Neural progenitor cell (in vitro differentiated cells): ENCODE data around the gene IQGAP3. TPM values are rescaled to one million over a fixed set of nuclear protein-coding genes. Genes with fewer than 3 reads are reported as not detected.

Experiments
- DNase-seq: peaks from one replicate; pipeline ENCODE4 v3.0.0-alpha.2; 2016; ENCODE audit warnings: low spot score
- H2AFZ ChIP-seq: fragments of 200-600 bp; sonication (generic); replicated peaks from 2 replicates; pipeline ENCODE4 v1.6.1; 2016; ENCODE audit warnings: antibody characterized with exemption
- H3F3A ChIP-seq: fragments of 200-600 bp; sonication (generic); 2 replicates; pipeline ENCODE4 v1.6.1; 2016; ENCODE audit warnings: antibody characterized with exemption, low read depth
- H3K27ac ChIP-seq: fragments of 200-600 bp; sonication (generic); 2 replicates; pipeline ENCODE4 v1.5.1; 2016; ENCODE audit warnings: mild to moderate bottlenecking
- H3K27me3 ChIP-seq: fragments of 200-600 bp; sonication (generic); 2 replicates; pipeline ENCODE4 v1.6.1; 2016; ENCODE audit warnings: mild to moderate bottlenecking, moderate library complexity
- H3K36me3 ChIP-seq: fragments of 200-600 bp; sonication (generic); 2 replicates; pipeline ENCODE4 v1.5.1; 2016
- H3K4me1 ChIP-seq: fragments of 200-600 bp; sonication (generic); 2 replicates; pipeline ENCODE4 v1.6.1; 2016; ENCODE audit warnings: mixed run types
- H3K4me2 ChIP-seq: fragments of 200-600 bp; sonication (generic); 2 replicates; pipeline ENCODE4 v1.6.1; 2016
- H3K4me3 ChIP-seq: fragments of 200-600 bp; sonication (generic); 2 replicates; pipeline ENCODE4 v1.5.1; 2016
- H3K79me2 ChIP-seq: fragments of 200-600 bp; sonication (generic); 2 replicates; pipeline ENCODE4 v1.6.1; 2016; ENCODE audit warnings: low read depth
- H3K9ac ChIP-seq: fragments of 200-600 bp; sonication (generic); 2 replicates; pipeline ENCODE4 v1.6.1; 2016
- H3K9me3 ChIP-seq: fragments of 200-600 bp; sonication (generic); 2 replicates; pipeline ENCODE4 v1.5.1; 2016; ENCODE audit warnings: low read depth
- H4K20me1 ChIP-seq: fragments of 200-600 bp; sonication (generic); 2 replicates; pipeline ENCODE4 v1.6.1; 2016; ENCODE audit warnings: low read depth
- H3K27ac Mint-ChIP-seq: 3 replicates; pipeline ENCODE4 v1.8.0; 2021; ENCODE audit warnings: mixed read lengths
- H3K27me3 Mint-ChIP-seq: 2 replicates; pipeline ENCODE4 v1.8.0; 2022; ENCODE audit warnings: low read depth, mild to moderate bottlenecking, inconsistent platforms, moderate library complexity, mixed read lengths; ENCODE audit not compliant: insufficient read depth
- H3K36me3 Mint-ChIP-seq: 3 replicates; pipeline ENCODE4 v1.8.0; 2021; ENCODE audit warnings: mixed read lengths
- H3K4me1 Mint-ChIP-seq: 3 replicates; pipeline ENCODE4 v1.8.0; 2021; ENCODE audit warnings: mixed read lengths
- H3K4me3 Mint-ChIP-seq: 3 replicates; pipeline ENCODE4 v1.8.0; 2021; ENCODE audit warnings: mild to moderate bottlenecking, moderate library complexity, mixed read lengths
- H3K9me3 Mint-ChIP-seq: 3 replicates; pipeline ENCODE4 v1.8.0; 2020; ENCODE audit warnings: mixed read lengths
- EZH2 ChIP-seq: fragments of 200-600 bp; sonication (generic); IDR thresholded peaks from 2 replicates; pipeline ENCODE4 v1.6.1; 2017; ENCODE audit warnings: antibody characterized with exemption, mild to moderate bottlenecking, moderate library complexity
- EZH2phosphoT487 ChIP-seq: fragments of 200-600 bp; sonication (generic); IDR thresholded peaks from 2 replicates; pipeline ENCODE4 v1.6.1; 2017; ENCODE audit warnings: antibody characterized with exemption
- total RNA-seq: library from RNA; depleted of rRNA; stranded (reverse); fragments of >200 nt; gene quantifications from 2 replicates; pipeline ENCODE4 v1.2.3, GENCODE V29; 2015; ENCODE audit warnings: low replicate concordance
- TF ChIP-seq, protein P1 (sequence below): fragments of 200-600 bp; sonication (generic); IDR thresholded peaks from 2 replicates; pipeline ENCODE4 v1.5.1; 2017; ENCODE audit warnings: antibody characterized with exemption, mild to moderate bottlenecking

IQGAP3 gene
- total RNA-seq, 1 donor from 2014 or later: 31.5 TPM

DNA sequence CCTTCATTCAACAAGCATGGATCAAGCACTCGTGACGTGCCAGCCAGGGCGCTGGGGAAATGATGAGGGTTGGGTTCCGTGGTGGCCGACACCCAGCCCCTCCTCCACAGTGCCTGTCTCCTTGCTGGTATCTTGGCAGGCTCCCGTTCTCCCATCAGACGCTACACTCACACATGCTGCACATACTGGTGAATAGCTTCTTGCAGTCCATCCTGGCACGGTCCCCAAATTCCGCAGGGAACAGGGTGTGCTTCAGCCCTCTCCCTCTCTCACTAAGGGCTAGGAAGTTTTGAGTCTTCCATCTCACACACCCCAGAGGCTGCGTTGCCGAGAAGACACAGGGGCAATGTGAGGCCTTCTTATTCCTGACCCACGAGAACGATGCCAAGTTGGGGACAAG lies 61.7 kb downstream of the IQGAP3 start:
- Histone ChIP-seq H3K4me1 (no peaks in the 10 kb centered on the region), H3K9ac (no peak overlapping the region), H3K4me2 (no peak overlapping the region), H3K36me3 (no peaks in the 10 kb centered on the region), H3K9me3 (no peaks in the 10 kb centered on the region), H3K27ac (no peak overlapping the region), H3F3A (no peaks in the 10 kb centered on the region), H2AFZ (no peak overlapping the region), H3K4me3 (no peak overlapping the region), H3K79me2 (no peaks in the 10 kb centered on the region), H4K20me1 (no peaks in the 10 kb centered on the region), H3K27me3 (no peaks in the 10 kb centered on the region)
- TF ChIP-seq EZH2 (no peak), EZH2phosphoT487 (no peak)
- TF ChIP-seq, protein P1, sequence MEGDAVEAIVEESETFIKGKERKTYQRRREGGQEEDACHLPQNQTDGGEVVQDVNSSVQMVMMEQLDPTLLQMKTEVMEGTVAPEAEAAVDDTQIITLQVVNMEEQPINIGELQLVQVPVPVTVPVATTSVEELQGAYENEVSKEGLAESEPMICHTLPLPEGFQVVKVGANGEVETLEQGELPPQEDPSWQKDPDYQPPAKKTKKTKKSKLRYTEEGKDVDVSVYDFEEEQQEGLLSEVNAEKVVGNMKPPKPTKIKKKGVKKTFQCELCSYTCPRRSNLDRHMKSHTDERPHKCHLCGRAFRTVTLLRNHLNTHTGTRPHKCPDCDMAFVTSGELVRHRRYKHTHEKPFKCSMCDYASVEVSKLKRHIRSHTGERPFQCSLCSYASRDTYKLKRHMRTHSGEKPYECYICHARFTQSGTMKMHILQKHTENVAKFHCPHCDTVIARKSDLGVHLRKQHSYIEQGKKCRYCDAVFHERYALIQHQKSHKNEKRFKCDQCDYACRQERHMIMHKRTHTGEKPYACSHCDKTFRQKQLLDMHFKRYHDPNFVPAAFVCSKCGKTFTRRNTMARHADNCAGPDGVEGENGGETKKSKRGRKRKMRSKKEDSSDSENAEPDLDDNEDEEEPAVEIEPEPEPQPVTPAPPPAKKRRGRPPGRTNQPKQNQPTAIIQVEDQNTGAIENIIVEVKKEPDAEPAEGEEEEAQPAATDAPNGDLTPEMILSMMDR: no peak
- Mint-ChIP-seq H3K4me3 (no peak overlapping the region), H3K4me1 (peaks cover 10% of the 10 kb centered on the region), H3K27ac (no peak overlapping the region), H3K27me3 (peaks cover 18% of the 10 kb centered on the region), H3K9me3 (no peaks in the 10 kb centered on the region), H3K36me3 (no peaks in the 10 kb centered on the region)
- DNase-seq: no peak

DNA sequence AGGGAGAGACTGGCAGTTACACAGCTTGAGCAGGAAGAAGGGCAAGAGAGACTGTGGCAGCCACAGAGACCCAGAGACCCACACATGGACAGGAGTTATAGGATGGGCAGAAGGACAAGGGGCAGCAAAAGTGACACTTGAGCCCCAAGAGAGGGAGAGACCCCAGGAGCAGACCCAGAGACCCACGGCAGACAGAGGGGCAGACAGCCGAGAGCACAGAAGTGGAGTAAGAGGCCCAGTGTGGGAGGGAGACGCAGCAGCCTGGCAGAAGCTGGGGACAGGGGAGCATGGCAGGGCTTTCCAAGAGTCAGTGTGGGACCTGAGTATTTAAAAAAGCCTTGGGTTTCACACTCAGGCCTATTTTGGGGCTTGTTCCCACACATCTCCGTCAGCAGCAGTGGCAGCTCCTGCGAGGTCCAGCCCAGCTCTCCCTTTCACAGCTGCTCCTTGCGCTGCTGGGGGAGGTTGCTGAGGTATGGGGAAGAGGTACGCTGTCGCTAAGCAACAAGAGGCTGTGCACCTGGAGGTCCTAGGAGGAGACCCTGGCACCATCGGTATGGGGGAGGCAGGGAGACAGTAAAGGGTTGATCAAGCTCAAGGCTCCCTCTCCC lies 62.8 kb downstream of the IQGAP3 start:
- no peak overlapping the region for H3K4me3 Mint-ChIP-seq
- no peaks in the 10 kb centered on the region for H3K36me3 Mint-ChIP-seq
- H3K27me3 ChIP-seq: no peaks in the 10 kb centered on the region
- peaks cover 5% of the 10 kb centered on the region for H3F3A ChIP-seq
- H3K4me1 Mint-ChIP-seq: peaks cover 18% of the 10 kb centered on the region
- H3K27ac ChIP-seq: no peak overlapping the region
- peaks cover 12% of the 10 kb centered on the region for H3K27me3 Mint-ChIP-seq
- no peaks in the 10 kb centered on the region for H3K9me3 ChIP-seq
- no peak for TF ChIP-seq EZH2phosphoT487
- TF ChIP-seq, protein P1: no peak
- TF ChIP-seq EZH2: no peak
- no peaks in the 10 kb centered on the region for H3K79me2 ChIP-seq
- H3K9ac ChIP-seq: no peak overlapping the region
- peaks cover 3% of the 10 kb centered on the region for H3K4me1 ChIP-seq
- H3K4me2 ChIP-seq: no peak overlapping the region
- DNase-seq: no peak
- H2AFZ ChIP-seq: no peak overlapping the region
- H3K9me3 Mint-ChIP-seq: no peaks in the 10 kb centered on the region
- peak overlapping the region; percentile 22 for H3K27ac Mint-ChIP-seq
- H3K4me3 ChIP-seq: no peak overlapping the region
- H3K36me3 ChIP-seq: no peaks in the 10 kb centered on the region
- H4K20me1 ChIP-seq: no peaks in the 10 kb centered on the region

DNA sequence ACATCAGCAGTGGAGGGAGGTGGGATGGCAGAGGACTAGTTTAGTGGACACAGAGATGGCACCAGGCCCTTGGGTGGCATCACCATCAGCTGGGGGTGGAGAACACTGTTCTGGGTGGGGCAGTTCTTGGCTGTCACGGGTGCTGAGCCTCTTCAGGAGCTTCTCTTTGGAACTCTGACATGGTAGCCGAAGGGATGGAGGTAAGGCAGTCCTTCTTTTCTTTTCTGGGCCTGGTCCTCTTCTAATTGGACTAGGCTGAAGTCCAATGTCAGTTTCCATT lies 63.5 kb downstream of the IQGAP3 start:
- no peak overlapping the region for H3K27ac Mint-ChIP-seq
- Histone ChIP-seq H3K9ac (no peak overlapping the region), H3K36me3 (no peaks in the 10 kb centered on the region), H3F3A (peaks cover 11% of the 10 kb centered on the region), H3K4me1 (peaks cover 5% of the 10 kb centered on the region), H3K9me3 (no peaks in the 10 kb centered on the region), H3K4me3 (no peak overlapping the region), H3K27me3 (no peaks in the 10 kb centered on the region), H4K20me1 (no peaks in the 10 kb centered on the region), H3K79me2 (no peaks in the 10 kb centered on the region), H2AFZ (no peak overlapping the region), H3K27ac (no peak overlapping the region), H3K4me2 (no peak overlapping the region)
- no peaks in the 10 kb centered on the region for H3K9me3 Mint-ChIP-seq
- peaks cover 25% of the 10 kb centered on the region for H3K4me1 Mint-ChIP-seq
- H3K4me3 Mint-ChIP-seq: no peak overlapping the region
- no peak for DNase-seq
- no peaks in the 10 kb centered on the region for H3K36me3 Mint-ChIP-seq
- TF ChIP-seq, protein P1: no peak
- TF ChIP-seq EZH2phosphoT487 (no peak), EZH2 (no peak)
- peaks cover 11% of the 10 kb centered on the region for H3K27me3 Mint-ChIP-seq
